CD1c-positive myeloid dendritic cell (primary cell): ENCODE data around the gene IL17RE.
"Not testable (repeated sequence)": the region's sequence is repeated elsewhere in the genome, so short reads cannot be mapped to it uniquely, and the experiment has no call there.

Source experiments
- DNase-seq: peaks from one replicate; pipeline ENCODE4 v3.0.0-alpha.2; 2016; ENCODE audit errors: extremely low spot score

The IL17RE gene

GRCh38 chr3:9934235-9934621 is 31.6 kb downstream of the IL17RE start:
- peak; percentile 15 for DNase-seq

- no peak for DNase-seq
Measured at GRCh38 chr3:9934993-9935392, 32.3 kb downstream of the IL17RE start.

- peak; percentile 15 for DNase-seq
Measured at GRCh38 chr3:9935966-9936510, 33.4 kb downstream of the IL17RE start.

DNA sequence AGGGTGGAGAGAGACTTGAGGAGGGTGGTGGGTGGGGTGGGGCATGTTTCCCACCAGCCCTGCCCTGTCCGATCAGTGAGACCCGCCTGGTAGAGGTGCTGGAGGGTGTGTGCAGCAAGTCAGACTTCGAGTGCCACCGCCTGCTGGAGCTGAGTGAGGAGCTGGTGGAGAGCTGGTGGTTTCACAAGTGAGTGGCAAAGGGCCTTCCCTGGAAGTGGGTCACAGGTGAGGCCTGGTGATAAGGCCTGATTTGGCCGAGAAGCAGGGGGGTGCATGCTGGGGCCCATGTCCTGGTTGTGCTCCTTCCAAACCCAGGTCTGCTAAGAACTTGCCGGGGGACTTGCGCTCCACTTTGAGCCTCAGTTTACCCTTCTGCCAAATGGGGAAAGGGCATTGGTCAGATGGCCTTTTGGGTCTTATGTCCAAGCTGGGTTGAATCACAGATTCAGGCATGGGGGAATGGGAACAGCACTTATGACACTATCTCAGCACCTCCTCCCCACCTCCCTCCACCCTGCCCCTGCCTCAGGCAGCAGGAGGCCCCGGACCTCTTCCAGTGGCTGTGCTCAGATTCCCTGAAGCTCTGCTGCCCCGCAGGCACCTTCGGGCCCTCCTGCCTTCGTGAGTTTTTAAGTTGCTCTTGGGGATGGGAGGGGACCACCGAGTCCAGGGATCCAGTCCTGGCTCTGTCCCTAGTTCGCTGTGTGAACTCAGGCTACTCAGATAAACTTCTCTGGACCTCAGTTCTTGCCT is 35.0 kb downstream of the IL17RE start:
- no peak for DNase-seq

DNA sequence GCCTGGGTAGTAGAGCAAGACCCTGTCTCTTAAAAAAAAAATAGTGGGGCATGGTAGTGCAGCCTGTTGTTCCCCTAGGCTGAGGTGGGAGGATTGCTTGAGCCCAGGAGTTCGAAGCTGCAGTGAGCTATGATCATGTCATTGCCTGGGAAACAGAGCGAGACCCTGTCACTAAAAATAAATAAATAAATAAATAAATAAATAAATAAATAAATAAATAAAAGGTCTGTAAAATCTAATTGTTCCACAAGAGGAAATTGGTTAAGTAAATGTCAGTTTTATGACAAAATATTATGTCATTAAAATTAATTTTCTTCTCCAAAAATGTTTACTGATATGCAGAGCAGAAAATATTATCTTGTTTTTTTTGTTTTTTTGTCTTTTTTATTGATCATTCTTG is 36.3 kb downstream of the IL17RE start:
- DNase-seq = no peak

- DNase-seq = not testable (repeated sequence)
Measured at GRCh38 chr3:9939906-9940305, 37.3 kb downstream of the IL17RE start.

DNA sequence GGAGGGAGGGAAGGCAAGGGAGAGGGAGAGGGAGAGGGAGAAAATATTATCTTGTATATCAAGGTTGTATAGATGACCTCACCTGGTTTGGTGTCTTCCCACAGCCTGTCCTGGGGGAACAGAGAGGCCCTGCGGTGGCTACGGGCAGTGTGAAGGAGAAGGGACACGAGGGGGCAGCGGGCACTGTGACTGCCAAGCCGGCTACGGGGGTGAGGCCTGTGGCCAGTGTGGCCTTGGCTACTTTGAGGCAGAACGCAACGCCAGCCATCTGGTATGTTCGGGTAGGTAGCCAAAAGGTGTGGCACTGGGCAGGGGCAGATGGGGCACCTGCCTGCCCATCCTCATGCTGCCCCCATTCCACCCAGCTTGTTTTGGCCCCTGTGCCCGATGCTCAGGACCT is 38.1 kb downstream of the IL17RE start:
- DNase-seq = no peak

- DNase-seq = no peak
Measured at GRCh38 chr3:9942164-9942563, 39.5 kb downstream of the IL17RE start.

- no peak for DNase-seq
Measured at GRCh38 chr3:9942934-9943690, 40.5 kb downstream of the IL17RE start.

GRCh38 chr3:9944271-9944670 is 41.6 kb downstream of the IL17RE start:
- no peak for DNase-seq

DNA sequence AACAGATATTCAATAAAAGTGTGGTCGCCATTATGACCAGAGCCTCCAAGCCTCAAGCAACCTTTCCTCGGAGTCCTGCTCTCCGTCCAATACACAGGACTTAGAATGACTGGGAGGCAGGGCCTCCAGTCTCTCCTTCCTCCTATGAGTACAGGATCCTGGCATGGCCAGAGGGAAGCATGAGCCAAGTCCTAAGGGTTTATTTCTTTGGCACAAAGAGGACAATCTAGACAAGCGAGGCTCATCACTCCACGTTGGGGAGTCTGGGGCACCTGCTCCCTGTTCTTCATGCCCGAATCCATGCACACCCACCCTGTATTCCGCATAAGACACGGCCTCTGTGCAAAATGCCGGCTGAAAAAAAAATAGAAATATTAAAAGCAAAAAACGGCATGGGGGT is 42.7 kb downstream of the IL17RE start:
- DNase-seq = no peak

GRCh38 chr3:9946112-9947024 is 43.7 kb downstream of the IL17RE start:
- peak; percentile 93 for DNase-seq

GRCh38 chr3:9947025-9947995 is 44.7 kb downstream of the IL17RE start:
- DNase-seq = no peak

GRCh38 chr3:9948586-9948985 is 45.9 kb downstream of the IL17RE start:
- DNase-seq = no peak

DNA sequence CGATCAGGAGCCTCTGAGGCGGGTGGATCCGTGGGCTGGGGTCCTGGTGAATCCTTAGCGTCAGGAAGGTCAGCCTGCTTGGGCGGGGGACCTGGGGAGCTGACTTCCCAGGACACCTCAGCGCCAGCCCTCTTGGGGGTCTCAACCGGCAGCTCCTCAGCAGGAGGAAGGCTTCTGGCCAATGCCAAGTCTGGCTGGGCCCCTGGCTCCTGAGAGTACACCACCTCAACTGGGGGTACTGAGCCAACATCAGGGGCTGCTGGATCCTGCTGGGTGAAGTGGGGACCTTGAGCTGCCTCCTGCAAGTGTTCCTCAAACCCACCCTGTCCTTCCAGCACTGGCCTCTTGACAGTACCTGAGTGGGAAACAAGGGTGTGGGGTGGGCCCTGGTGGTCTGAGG is 46.5 kb downstream of the IL17RE start:
- no peak for DNase-seq

- DNase-seq = no peak
Measured at GRCh38 chr3:9949626-9950025, 47.0 kb downstream of the IL17RE start.

- no peak for DNase-seq
Measured at GRCh38 chr3:9951126-9951525, 48.5 kb downstream of the IL17RE start.

DNA sequence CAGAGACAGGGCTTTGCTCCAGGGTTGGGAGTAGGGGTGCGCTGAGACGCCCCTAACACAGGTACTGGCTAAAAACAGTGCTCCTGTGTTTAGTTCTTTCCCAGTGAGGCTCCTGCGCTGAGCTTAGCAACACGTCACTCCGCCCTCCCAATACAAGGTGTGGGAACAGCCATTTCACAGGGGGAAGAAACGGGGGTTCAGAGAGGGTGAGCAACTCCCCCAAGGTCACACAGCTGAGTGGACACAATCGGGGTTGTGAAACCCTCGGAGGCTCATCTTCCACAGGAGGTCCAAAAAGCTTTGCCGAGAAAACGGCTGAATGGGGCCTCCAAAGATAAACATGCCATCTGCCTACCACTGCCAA is 48.9 kb downstream of the IL17RE start:
- DNase-seq = no peak

GRCh38 chr3:9951962-9952805 is 49.5 kb downstream of the IL17RE start, which contains the start of gene PRRT3:
Gene PRRT3, minus strand, starts transcription at chr3:9952408. Its CDS starts 2,293 bp downstream, at chr3:9950115.
- peak; percentile 67 for DNase-seq

DNA sequence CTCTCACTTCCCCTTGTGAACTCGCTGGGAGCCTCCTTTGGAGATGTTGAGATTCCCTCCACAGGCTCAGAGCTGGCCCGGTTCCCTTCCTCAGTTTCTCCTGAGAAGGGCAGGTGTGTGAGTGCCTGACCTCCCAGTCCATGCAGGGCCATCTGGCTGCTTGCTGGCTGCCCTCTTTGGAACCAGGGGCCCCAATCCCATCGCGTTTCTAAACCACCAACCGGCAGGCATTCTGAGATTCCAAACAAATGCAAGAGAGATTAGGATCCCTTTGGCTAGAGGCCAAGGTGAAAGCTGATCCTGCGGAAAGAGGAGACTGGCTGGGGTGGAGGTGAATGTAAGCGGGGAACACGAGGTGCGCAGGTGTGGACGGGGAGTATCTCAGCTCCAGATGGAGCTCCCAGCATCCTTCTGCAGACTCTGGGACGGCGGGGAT is 52.4 kb downstream of the IL17RE start:
- no peak for DNase-seq
